NCI-H345 treated with DMSO at 0.1 percent for 48 hours (cell line): ENCODE results near the gene SND1.

ENCODE experiments used
- DNase-seq: peaks from one replicate; lab custom pipeline; 2025; ENCODE audit not compliant: unreplicated experiment; lab: John Stamatoyannopoulos, UW

The SND1 gene

GRCh38 chr7:127885843-127886242 lies 233.8 kb downstream of the SND1 start:
- no peak for DNase-seq

DNA sequence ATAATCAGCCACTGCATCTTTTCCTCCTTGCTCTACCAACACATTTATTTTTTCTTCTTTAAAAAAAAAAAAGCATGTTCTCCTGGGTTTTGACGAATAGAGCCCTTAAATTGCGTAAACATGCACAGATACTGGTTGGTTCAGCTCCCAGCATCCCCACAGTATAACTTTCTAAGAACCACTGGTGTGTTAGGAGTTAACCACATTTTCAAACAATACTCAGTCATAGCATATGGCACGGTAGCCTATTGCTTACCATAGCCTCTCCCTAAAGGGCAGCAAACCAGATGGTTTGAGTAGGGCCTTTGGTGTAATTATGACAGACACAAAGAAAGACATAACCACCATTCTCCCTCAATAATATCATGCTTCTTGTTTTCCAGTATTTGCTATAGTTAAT lies 234.3 kb downstream of the SND1 start:
- no peak for DNase-seq

- no peak for DNase-seq
Observed at GRCh38 chr7:127887096-127887495, 235.1 kb downstream of the SND1 start.

- DNase-seq, result no peak
Observed at GRCh38 chr7:127887631-127888030, 235.6 kb downstream of the SND1 start.

DNA sequence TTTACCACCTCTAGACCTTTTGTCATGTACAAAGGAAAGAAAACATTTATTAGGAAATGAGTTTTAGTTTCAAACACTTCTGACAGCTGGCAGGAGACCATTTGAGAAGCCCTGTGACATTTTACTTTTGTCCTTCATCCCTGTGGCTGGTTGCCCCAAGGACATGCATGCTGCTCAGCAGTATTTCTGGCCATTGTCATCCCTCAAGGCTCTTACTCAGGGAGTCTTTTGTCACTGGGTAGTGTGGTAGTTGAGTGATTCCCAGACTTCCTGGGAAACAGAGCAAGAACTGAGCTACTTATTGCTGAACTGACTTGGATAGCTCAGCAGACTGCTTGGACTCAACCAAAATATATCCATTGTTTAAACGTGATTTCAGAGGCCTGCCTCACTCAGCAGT lies 236.4 kb downstream of the SND1 start:
- no peak for DNase-seq

GRCh38 chr7:127888825-127889224 lies 236.8 kb downstream of the SND1 start:
- no peak for DNase-seq

GRCh38 chr7:127889677-127890076 lies 237.7 kb downstream of the SND1 start:
- no peak for DNase-seq

DNA sequence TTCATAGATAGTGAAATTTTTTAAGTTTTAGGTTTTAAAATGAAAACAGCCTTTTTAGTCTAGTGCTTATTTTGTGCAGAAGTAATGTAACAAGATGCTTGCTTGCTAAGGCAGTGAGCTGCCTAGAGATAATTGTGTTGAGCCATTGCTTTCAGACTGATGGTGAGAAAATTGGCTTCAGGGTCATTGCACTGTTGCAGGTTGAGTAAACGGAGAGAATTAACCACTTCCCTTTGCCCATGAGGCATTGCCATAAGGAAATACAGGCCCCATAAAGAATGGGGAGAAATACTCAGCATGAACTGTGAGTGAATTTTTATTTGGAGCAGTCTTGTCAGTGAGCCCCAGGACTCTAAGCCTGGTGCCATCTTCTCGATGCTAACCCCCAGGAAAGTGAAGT lies 238.7 kb downstream of the SND1 start:
- DNase-seq, result no peak

- no peak for DNase-seq
Observed at GRCh38 chr7:127891144-127891543, 239.2 kb downstream of the SND1 start.

GRCh38 chr7:127891854-127892438 lies 240.0 kb downstream of the SND1 start:
- no peak for DNase-seq

DNA sequence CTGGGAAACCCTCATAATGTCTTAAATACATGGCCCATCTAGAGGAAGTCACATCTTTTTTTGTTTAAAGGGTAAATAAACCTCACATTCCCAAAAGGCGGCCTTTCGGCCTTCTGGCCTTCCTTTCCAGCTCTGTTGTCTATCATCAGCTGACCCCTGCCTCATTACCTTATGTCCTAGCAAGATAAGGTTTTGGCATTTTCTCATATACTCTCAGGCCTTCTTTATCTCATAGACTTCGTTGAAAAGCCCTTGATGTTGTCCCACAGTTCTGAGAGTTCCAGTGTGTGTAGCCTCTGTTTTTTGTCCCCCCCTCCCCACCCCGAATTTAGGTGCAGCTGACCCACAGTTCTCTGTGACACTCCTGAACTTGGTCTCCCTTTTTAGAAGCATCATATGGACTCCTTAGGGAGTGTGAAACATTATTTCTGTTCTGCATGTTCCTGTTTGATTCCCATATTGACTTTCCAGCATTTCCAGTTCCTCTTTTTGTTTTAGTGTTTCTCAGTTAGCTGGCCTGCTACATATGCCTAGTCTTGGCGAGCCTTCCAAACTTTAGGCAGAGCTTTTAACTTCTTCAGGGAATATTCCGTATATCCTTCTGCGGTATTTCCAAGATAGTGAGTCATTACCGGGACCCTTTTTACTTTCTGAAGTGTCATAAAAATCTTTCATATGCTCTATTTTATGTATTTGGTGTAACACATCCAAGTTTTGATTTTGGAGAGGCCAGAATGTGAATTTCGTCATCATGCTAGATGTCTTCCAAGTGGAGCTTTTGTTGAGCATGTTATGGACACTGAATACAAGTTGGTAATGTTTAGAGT lies 240.7 kb downstream of the SND1 start:
- DNase-seq, result no peak

- no peak for DNase-seq
Observed at GRCh38 chr7:127893547-127893946, 241.6 kb downstream of the SND1 start.

GRCh38 chr7:127894588-127894987 lies 242.6 kb downstream of the SND1 start:
- no peak for DNase-seq

DNA sequence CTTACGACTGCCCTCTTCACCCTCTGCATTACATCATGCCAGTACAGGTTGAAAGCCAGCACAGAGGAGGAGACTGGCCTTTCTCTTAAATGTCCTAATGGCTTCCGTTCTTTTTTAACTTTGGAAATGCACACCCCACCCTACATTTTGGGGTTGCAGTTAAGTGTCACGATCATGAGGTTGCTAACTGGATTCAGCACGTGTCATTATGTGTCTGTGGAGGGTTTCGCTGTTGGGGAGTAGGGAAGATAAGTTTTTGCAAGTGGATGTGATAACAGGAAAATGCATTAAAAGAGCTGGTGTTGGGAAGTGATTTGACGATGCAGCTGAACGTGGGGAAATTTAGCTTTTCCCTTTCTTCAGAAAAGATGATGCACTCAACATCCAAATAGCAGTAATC lies 243.4 kb downstream of the SND1 start:
- no peak for DNase-seq

GRCh38 chr7:127895814-127896280 lies 243.9 kb downstream of the SND1 start:
- no peak for DNase-seq

DNA sequence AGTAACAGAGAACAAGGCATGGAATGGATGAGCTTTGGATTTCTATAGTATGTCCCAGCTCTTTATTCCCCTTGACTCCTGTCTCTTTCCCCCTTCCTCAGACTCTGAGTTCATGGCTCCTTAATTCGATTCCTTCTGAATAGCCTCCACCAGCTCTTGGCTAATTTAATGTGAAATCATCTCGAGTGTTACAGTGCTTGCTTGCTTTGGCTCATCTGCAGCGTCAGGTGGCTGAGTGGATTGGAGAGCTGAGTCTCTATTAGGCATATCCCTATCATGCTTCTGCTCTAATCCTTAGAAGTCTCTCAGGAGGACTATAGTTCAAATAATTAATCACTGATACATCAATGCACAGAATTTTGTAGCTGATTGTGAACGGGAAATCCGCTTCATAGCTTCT lies 244.7 kb downstream of the SND1 start:
- no peak for DNase-seq

DNA sequence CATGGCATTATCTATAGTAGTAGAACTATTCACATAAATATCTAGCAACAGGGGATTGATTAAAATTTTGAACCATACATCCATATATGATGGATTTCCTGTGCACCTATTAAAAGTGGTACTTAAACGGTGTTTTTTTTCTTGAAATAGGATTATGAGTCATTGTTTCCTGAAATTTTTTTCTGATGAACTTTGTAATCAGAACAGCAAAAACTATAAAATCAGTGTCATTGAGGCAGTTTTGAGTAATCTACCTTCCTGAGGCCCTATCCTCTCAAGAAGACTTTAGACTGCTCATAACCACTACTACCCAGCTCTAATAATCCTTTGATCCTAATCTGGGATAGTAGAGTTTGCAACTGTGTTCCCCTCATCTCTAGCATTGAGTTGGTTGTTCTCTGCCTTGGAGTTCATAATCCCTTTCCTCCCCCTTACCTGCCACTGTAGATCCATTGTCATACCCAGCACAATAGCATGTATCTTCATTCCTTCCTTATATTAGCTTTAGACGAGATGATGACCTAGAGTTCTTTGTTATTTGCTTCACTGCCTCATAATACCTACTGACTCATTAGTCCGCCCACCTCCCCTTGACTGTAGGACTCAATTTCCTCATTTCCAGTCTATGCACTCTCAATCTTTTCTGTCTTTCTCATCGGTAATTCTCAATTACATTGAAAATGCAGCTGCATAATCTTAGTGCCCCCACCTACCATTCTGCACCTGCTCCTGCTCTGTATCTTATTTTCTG lies 245.9 kb downstream of the SND1 start:
- no peak for DNase-seq

DNA sequence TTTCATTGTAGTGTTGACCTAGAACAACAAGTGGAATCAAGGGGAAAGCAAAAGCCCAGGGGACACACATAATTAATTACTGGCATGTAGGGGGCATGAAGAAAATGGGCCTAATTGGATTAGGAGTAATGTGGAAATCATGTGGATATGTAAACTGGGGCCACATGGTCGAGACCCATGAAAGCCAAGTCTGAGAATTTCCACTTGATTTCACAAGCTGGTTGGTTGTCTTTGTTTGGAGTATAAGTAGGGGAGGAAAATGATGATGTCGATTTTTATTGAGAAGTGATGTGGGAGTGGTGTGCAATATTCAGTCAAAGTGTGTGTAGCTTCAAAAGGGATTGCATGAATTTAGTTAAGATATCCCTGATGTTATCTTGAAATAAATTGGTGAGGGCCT lies 247.4 kb downstream of the SND1 start:
- no peak for DNase-seq

DNA sequence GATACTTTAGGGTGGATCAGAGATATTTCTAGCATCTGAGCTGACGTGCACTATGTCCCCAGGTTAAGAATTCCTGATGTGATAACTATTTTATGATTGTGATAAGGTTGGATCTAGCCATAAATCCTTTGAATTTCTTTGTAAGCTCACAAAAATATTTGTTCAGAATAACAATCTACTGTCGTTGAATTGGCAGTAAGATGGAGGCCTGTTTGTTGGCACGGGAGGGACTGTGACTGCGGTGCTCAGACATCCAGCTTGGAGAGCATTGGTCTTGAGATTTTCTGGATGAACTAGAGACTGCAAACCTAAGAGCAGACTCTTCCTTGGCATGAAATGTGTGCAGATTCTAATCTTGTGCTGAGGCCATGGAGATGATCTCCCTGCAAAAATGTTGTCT lies 248.1 kb downstream of the SND1 start:
- no peak for DNase-seq

GRCh38 chr7:127900732-127901685 lies 249.0 kb downstream of the SND1 start:
- DNase-seq, result no peak
